Natural killer cell (primary cell): ENCODE measurements around the gene SORBS1. TPM values are rescaled to one million over a fixed set of nuclear protein-coding genes. Genes with fewer than 3 reads are reported as not detected.

ENCODE experiments used
- ATAC-seq, 3 donors: fragments of 150-1000 bp in 2 of 3; fragments of 200-7000 bp in 1 of 3; cut with Tn5 transposase; 1 replicate in 1 of 3; 2 replicates in 2 of 3; pipeline ENCODE4 v1.10.0; 2021; ENCODE audit warnings: mild to moderate bottlenecking in 2 of 3, moderate library complexity in 2 of 3
- DNase-seq, 2 donors: peaks; one replicate each; pipeline versions ENCODE4 v3.0.0 to v3.0.0-alpha.2; 2013 to 2021; ENCODE audit warnings: mixed read lengths in 1 of 2
- H3K27ac ChIP-seq: one replicate; pipeline ENCODE4 v1.5.1; 2013; ENCODE audit warnings: mild to moderate bottlenecking, low read length
- H3K27me3 ChIP-seq: one replicate; pipeline ENCODE4 v1.6.1; 2013; ENCODE audit warnings: low read length; ENCODE audit not compliant: control insufficient read depth, insufficient read depth
- H3K36me3 ChIP-seq: one replicate; pipeline ENCODE4 v1.6.1; 2013; ENCODE audit warnings: low read length; ENCODE audit not compliant: control insufficient read depth, insufficient read depth
- H3K4me1 ChIP-seq: one replicate; pipeline ENCODE4 v1.6.1; 2013; ENCODE audit warnings: low read length; ENCODE audit not compliant: control insufficient read depth, insufficient read depth
- H3K4me3 ChIP-seq: one replicate; pipeline ENCODE4 v1.5.1; 2013; ENCODE audit warnings: low read length
- H3K9me3 ChIP-seq: one replicate; pipeline ENCODE4 v1.6.1; 2013; ENCODE audit warnings: low read length; ENCODE audit not compliant: control insufficient read depth, insufficient read depth
- H3K27ac Mint-ChIP-seq, 2 donors: one replicate each; pipeline ENCODE4 v1.8.0; 2022; ENCODE audit warnings: mild to moderate bottlenecking in 2 of 2, mixed read lengths in 2 of 2, moderate library complexity in 1 of 2
- H3K27me3 Mint-ChIP-seq, 2 donors: one replicate each; pipeline ENCODE4 v1.8.0; 2022; ENCODE audit warnings: low read depth in 2 of 2, mixed read lengths in 2 of 2
- H3K36me3 Mint-ChIP-seq: one replicate; pipeline ENCODE4 v1.8.0; 2022; ENCODE audit warnings: mixed read lengths
- H3K4me1 Mint-ChIP-seq, 2 donors: one replicate each; pipeline ENCODE4 v1.8.0; 2022; ENCODE audit warnings: mixed read lengths in 2 of 2
- H3K4me3 Mint-ChIP-seq: one replicate; pipeline ENCODE4 v1.8.0; 2022; ENCODE audit warnings: mild to moderate bottlenecking, moderate library complexity, mixed read lengths
- H3K9me3 Mint-ChIP-seq, 2 donors: one replicate each; pipeline ENCODE4 v1.8.0; 2022; ENCODE audit warnings: mixed read lengths in 2 of 2
- WGBS: methylation state at CpG from one replicate; pipeline ENCODE4 v1.1.7; 2013; ENCODE audit warnings: missing lambda C conversion rate; ENCODE audit not compliant: insufficient coverage; 5-methylcytosine and 5-hydroxymethylcytosine counted together
- intact Hi-C: fragments of 100-400 bp; cut with micrococcal nuclease; formaldehyde crosslinking; loops from one replicate; pipeline ENCODE4 v1.14.2; 2022
- total RNA-seq, 4 donors: library from RNA; stranded (reverse); fragments of 120-200 nt in 1 of 4; gene quantifications; one replicate each; pipeline versions ENCODE4 v1.2.3 to v1.2.4, GENCODE V29; 2013 to 2022
- TF ChIP-seq, protein P1 (sequence below): fragments of 200-600 bp; IDR thresholded peaks from one replicate; pipeline ENCODE4 v1.8.0; 2022; ENCODE audit warnings: antibody characterized with exemption

Gene SORBS1
- total RNA-seq, 3 donors from 2014 or later (not counting 1 experiment from before 2014, with no cell fraction given) = 2.4 to 5.4 (median 2.8) TPM

GRCh38 chr10:95462740-95463667 lies 98.2 kb downstream of the SORBS1 start:
- ATAC-seq (no peak), DNase-seq (no peak)
- Mint-ChIP-seq H3K4me1 (peaks cover 0 to 5% of the 10 kb centered on the region in 2 donors), H3K27ac (no peak overlapping the region), H3K9me3 (no peaks in the 10 kb centered on the region), H3K36me3 (no peaks in the 10 kb centered on the region), H3K4me3 (no peak overlapping the region), H3K27me3 (peaks cover 10 to 30% of the 10 kb centered on the region in 2 donors)
- Histone ChIP-seq H3K36me3 (no peaks in the 10 kb centered on the region), H3K9me3 (no peaks in the 10 kb centered on the region), H3K4me1 (peaks cover 4% of the 10 kb centered on the region), H3K4me3 (no peak overlapping the region), H3K27me3 (peaks cover 2% of the 10 kb centered on the region), H3K27ac (no peak overlapping the region)
- intact Hi-C loops = no loop called here
- TF ChIP-seq, protein P1, sequence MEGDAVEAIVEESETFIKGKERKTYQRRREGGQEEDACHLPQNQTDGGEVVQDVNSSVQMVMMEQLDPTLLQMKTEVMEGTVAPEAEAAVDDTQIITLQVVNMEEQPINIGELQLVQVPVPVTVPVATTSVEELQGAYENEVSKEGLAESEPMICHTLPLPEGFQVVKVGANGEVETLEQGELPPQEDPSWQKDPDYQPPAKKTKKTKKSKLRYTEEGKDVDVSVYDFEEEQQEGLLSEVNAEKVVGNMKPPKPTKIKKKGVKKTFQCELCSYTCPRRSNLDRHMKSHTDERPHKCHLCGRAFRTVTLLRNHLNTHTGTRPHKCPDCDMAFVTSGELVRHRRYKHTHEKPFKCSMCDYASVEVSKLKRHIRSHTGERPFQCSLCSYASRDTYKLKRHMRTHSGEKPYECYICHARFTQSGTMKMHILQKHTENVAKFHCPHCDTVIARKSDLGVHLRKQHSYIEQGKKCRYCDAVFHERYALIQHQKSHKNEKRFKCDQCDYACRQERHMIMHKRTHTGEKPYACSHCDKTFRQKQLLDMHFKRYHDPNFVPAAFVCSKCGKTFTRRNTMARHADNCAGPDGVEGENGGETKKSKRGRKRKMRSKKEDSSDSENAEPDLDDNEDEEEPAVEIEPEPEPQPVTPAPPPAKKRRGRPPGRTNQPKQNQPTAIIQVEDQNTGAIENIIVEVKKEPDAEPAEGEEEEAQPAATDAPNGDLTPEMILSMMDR = no peak
- 84% methylated on average over 1 of the region's 1 CpG for WGBS

- TF ChIP-seq, protein P1 = no peak
- Histone ChIP-seq H3K4me3 (no peak overlapping the region), H3K36me3 (no peaks in the 10 kb centered on the region), H3K27ac (no peak overlapping the region), H3K9me3 (no peaks in the 10 kb centered on the region), H3K27me3 (peaks cover 2% of the 10 kb centered on the region), H3K4me1 (no peaks in the 10 kb centered on the region)
- no peak for DNase-seq
- Mint-ChIP-seq H3K27me3 (peaks cover 10 to 39% of the 10 kb centered on the region in 2 donors), H3K4me3 (no peak overlapping the region), H3K4me1 (no peaks in the 10 kb centered on the region), H3K27ac (no peak overlapping the region), H3K36me3 (no peaks in the 10 kb centered on the region), H3K9me3 (no peaks in the 10 kb centered on the region)
- ATAC-seq = no peak
- 99% methylated on average over 4 of the region's 4 CpGs for WGBS
- intact Hi-C loops = no loop called here
Measured at GRCh38 chr10:95461611-95462010, 99.6 kb downstream of the SORBS1 start.

DNA sequence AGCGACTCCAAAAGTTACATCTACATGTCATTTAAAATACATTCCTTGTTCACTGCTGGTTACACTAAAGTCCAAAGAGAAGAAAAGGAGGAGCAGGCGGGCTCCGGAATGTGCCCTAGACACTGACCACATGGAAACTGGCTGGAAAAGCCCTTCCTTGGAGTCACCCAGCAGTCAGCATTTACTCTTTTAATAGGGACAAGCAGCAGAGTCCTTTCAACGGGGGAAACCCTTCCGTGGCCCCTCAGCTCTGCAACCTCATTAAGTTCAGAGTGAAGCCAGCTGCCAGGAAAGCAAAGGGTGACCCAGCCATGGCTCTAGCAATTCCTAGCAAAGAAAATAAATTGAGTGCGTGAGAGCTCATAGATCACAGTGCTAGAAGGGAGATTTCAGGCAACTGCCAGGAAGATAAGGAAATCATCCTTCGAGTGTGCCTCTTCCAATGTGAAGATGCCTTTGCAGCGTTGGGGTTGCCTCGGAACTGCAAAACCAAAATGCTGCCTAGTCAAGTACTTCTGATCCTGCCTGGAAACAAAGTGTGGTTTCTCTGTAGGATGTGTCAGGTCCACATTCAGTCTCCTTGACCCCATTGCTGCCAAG lies 101.6 kb downstream of the SORBS1 start:
- H3K27me3 ChIP-seq = peaks cover 2% of the 10 kb centered on the region
- no peak overlapping the region for H3K4me3 Mint-ChIP-seq
- no peak overlapping the region for H3K27ac ChIP-seq
- ATAC-seq (no peak), DNase-seq (no peak)
- no peaks in the 10 kb centered on the region for H3K9me3 ChIP-seq
- no peak overlapping the region for H3K4me3 ChIP-seq
- H3K27ac Mint-ChIP-seq = no peak overlapping the region
- no peaks in the 10 kb centered on the region for H3K36me3 ChIP-seq
- no peaks in the 10 kb centered on the region for H3K4me1 ChIP-seq
- TF ChIP-seq, protein P1 = no peak
- H3K9me3 Mint-ChIP-seq = no peaks in the 10 kb centered on the region
- peaks cover 12 to 38% of the 10 kb centered on the region in 2 donors for H3K27me3 Mint-ChIP-seq
- no peaks in the 10 kb centered on the region for H3K4me1 Mint-ChIP-seq
- WGBS = 93% methylated on average over 9 of the region's 9 CpGs
- H3K36me3 Mint-ChIP-seq = no peaks in the 10 kb centered on the region
- intact Hi-C loops = no loop called here
